Measurements from ENCODE around the gene NBEAL2.
A peak's percentile ranks its signal among the peaks of the same experiment; 100 is the strongest.
"Not testable (repeated sequence)": the region's sequence is repeated elsewhere in the genome, so short reads cannot be mapped to it uniquely, and the experiment has no call there.

Gene NBEAL2

GRCh38 chr3:46960081-46960701 is 19.3 kb upstream of the NBEAL2 start:
- peak overlapping the region; percentile 57 for H3K27ac ChIP-seq

DNA sequence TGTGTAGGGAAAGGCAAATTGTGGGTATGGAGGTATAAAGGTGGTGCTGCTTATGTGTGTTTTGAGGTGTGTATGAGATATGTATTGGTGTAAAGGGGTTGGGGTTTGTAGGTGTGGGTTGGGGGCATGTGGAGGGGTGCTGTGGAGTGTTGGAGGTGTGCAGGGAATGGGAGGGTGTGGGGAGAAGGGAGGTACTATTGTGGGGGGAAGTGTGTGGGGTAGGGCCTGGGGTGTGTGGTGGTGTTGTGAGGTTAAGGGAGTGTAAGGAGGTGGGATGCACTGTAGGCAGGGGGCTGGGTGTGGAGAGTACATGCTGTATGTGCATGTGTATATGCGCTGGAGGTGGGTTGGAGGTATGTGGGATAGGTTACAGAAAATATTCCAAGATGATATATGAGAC is 18.6 kb upstream of the NBEAL2 start:
- H3K27ac ChIP-seq, result peak overlapping the region; percentile 57
- no peak for DNase-seq (ENCODE audit: low read depth, low spot score)

More at GRCh38 chr3:46960081-46960701, 19.3 kb upstream of the NBEAL2 start:
- DNase-seq (ENCODE audit: low read depth, low spot score), result no peak

GRCh38 chr3:46962427-46962826 is 17.0 kb upstream of the NBEAL2 start:
- H3K27ac ChIP-seq, result no peak overlapping the region
- DNase-seq (ENCODE audit: low read depth, low spot score), result no peak

DNA sequence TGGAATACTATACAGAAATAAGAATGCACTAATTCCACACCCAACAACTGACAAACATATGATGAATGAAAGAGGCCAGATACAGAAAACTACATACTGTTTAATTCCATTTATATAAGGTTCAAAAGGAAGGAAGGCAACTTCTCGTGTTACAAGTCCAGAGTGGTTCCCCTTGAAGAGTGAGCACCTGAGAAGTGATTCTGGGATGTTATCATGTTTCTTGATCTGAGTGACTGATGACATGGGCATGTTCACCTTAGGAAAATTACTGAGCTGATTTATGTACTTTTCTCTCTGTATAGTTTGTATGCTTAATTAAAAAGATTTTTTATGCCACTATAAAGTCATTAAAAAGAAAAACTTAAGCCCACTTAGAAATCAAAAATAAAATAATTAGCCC is 16.5 kb upstream of the NBEAL2 start:
- no peak overlapping the region for H3K27ac ChIP-seq
- no peak for DNase-seq (ENCODE audit: low read depth, low spot score)

GRCh38 chr3:46964038-46964590 is 15.4 kb upstream of the NBEAL2 start:
- H3K27ac ChIP-seq; DNase-seq (ENCODE audit: low read depth, low spot score): not testable (repeated sequence)

DNA sequence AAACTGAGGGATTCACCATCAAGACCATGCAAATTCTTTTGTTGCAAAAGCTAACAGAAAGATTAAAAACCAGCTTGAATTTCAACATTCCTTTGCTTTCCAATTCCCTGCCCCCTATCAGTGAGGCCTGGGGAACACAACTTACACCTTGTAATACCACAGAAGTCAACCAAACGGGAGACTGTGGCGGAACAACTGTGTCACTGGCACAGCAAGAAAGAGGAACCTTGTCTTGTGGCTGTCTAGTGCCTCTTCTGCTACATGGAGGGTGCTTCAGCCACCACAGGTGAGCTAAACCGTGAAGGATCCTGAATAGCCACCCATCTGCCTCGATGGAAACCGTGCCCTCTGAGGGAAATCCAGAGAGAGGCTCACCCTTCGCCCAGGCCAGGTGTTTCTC is 14.3 kb upstream of the NBEAL2 start:
- DNase-seq (ENCODE audit: low read depth, low spot score), result no peak
- no peak overlapping the region for H3K27ac ChIP-seq

DNA sequence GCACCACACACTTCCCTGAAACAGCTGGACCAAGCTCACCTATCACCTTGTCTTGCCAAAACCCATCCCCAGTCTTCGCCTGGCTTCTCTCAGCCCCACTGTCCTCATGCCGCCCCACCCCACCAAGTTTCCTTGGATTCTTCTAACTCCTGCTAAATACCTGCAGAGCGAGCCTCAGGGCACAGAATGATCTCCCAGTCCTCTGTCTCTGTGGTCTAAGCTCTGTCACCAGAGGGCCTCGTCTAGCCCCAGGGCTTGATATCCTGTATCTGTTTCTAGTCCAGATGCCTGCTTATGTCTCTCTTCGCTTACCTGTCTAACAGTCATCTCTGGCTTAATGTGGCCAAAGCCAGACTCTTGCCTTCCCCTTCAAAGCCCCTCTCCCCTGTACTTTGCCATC is 12.7 kb upstream of the NBEAL2 start:
- H3K27ac ChIP-seq, result no peak overlapping the region
- DNase-seq (ENCODE audit: low read depth, low spot score), result no peak

DNA sequence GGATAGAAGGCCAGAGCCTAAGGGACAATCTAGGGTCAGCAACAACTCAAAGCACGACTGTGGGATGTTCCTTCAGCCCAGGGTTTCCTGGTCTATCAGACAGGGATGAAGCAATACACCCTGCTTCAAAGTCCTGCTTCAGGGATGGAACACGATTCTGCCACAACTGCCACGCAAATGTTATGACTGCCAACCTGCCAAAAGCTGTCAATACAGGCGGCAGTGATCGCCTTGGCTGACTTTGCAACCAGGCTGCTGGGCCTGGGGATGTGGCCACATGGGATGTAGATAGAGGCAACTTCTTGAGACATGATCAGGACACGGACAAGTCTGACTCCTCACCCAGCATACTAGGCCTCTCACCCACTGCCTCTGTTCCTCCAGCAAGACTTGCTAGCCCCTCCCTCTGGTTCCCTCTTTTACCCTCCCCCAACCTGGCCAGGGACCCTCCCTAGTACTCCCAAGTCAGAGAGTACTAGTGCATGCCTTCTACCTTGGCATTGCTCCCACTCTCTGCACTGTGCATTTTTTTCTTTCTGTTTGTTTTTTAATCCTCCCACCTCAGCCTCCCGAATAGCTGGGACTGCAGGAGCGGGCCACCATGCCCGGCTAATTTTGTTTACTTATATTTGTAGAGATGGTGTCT is 10.6 kb upstream of the NBEAL2 start:
- H3K27ac ChIP-seq, result no peak overlapping the region
- no peak for DNase-seq (ENCODE audit: low read depth, low spot score)

GRCh38 chr3:46970391-46971091 is 8.9 kb upstream of the NBEAL2 start:
- DNase-seq (ENCODE audit: low read depth, low spot score), result no peak
- no peak overlapping the region for H3K27ac ChIP-seq

DNA sequence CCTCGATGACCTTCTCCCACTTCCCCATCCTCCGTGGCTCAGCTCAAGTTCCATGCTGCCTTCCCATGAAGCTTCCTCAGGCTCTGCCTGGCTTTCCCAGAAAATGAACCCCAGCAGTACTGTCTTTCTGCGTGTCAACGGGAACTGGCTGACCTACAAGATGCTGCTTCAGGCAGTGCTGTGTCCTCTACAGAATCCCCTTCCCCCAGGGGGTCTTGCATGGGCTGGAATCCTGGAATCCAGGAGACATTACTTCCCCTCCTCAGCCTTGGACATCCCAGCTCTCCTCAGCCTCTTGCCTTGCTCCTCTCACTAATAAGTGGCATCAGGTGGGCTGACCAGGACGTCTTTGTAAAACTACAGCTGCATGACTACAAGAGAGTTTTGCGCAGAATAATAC is 8.3 kb upstream of the NBEAL2 start:
- H3K27ac ChIP-seq, result no peak overlapping the region

DNA sequence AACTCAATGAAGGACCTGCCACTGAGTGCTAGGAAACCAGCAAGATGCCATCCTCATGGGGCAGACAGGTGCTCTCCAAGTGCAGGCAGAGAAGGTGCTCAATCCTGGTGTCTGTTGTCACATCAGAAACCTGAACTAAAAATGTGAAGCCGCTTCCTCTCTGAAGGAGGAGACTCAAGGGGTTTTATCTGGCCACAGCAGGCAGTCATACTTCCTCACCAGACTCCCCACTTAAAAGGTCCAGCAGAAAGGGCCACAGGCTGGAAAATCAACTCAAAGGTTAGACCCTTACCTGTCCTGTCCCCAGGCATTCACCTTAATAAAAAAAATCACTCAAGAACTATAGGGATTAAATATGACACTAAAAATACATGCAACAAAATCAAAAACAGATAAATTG is 7.7 kb upstream of the NBEAL2 start:
- no peak for DNase-seq (ENCODE audit: low read depth, low spot score)
- no peak overlapping the region for H3K27ac ChIP-seq

More for the DNA sequence above, 8.3 kb upstream of the NBEAL2 start:
- no peak for DNase-seq (ENCODE audit: low read depth, low spot score)

- no peak overlapping the region for H3K27ac ChIP-seq
- DNase-seq (ENCODE audit: low read depth, low spot score), result no peak
Measured at GRCh38 chr3:46972396-46972795, 7.1 kb upstream of the NBEAL2 start.

DNA sequence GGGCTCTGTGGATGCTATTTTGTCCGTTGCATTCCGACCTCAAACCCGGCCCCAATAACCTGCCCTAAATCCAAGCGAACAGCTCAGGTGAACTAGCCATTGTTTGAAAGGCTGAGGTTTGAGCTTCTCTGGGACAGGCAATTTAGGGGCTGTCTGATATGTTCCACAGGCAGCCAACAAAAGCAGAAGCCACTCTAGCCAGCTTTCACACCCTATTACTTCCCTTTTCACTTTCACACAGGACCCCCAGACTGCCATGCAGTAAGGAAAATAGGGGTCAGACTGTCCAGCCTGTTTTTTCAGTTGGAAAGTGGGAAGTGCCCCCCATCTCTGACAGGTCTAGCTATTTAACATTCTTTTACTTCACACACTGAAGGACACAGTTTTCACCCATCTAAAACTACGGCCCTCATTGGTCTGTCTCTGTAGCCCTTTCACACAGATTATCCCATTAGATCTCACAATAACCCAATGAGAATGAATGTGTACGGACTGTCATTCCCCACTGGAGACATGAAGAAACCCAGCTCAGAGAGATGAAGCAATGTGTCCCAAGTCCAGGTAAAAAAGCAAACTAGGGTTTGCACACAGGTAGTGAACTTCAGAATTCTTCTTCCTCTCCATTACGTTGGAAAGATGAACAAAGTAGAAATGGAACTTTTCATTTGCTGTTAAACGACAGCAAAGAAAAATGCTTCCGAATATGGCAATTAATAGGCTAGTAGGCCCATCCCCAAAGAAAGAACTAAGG is 4.9 kb upstream of the NBEAL2 start:
- H3K27ac ChIP-seq, result no peak overlapping the region
- DNase-seq (ENCODE audit: low read depth, low spot score), result no peak

DNA sequence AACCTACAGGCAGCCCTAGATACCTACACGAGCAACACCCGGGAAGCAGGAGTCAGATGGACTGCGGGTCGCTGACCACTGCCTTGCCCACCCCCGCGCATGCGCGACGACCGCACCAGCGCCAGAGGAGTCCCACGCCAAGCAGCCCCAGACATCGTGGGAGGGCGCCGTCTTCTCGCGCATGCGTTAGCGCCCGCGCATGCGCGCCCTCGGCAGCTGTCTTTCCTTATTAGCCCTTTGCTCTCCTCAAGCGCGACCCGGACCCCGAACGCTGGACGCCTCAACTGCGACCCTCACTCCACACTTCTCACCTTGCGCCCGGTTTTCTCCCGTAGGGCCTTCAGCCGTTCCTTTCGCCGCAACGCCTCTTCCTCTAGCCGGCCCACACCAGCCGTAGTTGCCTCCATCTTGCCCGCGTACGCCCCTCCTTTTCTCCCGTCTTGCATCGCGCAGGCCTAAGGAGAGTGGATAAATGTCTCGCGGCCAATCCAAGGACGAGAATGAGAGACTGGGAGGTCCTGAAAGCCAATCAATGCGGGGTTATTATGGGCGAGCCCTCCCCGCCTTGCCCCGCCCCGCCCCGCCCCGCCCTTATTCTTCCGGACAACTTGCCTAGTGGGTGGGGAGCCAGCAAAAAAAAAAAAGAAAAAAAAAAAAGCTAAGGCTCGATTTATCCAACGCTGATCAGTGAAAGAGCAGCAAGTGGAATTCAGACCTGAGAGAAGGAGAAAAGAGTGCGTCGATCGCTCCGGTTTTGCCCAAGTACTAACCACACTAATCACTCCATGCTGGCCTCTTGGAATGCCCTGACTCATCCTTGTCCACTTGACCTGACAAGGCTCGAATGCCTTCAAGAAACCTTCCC is 2.9 kb upstream of the NBEAL2 start, which contains the start of gene CCDC12:
Gene CCDC12 (minus strand): TSS at position 420 of the 865 bp plus-strand sequence. CDS start 13 bp downstream, at position 407.
- peak within 1 kb of the TSS; percentile 91 for H3K27ac ChIP-seq
- peak; percentile 97 for DNase-seq (ENCODE audit: low read depth, low spot score)

GRCh38 chr3:46977811-46978195 is 1.7 kb upstream of the NBEAL2 start:
- H3K27ac ChIP-seq, result peak overlapping the region; percentile 91
- DNase-seq (ENCODE audit: low read depth, low spot score), result no peak

DNA sequence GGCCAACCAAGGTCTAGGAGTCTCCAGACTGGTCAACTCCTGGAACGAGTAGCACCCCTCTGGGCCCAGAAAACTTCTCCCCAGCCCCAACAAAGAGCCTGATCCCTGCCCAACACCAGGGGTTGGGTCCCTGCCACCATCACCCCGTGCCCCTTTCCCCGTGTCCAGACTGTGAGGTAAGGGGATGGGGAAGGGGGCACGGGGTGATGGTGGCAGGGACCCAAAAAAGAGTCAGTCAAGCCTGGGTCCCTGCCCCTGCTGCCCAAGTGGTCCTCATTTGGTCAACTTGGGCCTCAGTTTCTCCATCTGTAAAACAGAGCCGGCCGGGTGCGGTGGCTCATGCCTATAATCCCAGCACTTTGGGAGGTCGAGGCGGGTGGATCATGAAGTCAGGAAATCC is 1.1 kb upstream of the NBEAL2 start:
- H3K27ac ChIP-seq, result peak overlapping the region; percentile 91
- no peak for DNase-seq (ENCODE audit: low read depth, low spot score)

DNA sequence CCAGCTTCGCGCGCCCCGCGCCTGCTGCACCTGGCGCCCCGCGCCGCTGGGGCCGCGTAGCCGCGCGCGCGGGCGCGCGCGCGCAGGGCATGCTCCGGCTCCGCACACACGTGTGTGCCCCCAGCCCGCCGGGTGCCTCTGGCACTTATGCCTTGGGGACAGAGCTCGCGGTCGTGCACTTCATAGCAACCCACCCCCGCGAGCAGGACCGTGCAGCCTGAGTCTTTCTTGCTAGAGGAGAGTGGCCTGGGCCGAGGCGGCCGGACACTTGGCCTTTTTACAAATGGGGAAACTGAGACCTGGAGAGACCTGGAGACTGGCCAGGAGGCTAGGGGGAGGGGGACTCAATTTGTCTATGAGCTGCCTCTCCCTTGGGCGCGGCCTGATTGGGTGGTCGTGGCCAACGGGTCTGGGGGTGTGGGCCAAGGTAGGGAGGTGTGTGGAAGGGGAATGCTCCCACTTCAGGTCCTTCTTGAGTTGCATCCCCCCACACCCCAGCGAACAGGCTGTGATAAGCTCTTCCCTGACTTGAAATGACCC is 562 bp downstream of the NBEAL2 start:
- peak overlapping the region; percentile 91 for H3K27ac ChIP-seq
- no peak for DNase-seq (ENCODE audit: low read depth, low spot score)

- DNase-seq (ENCODE audit: low read depth, low spot score), result no peak
- peak overlapping the region; percentile 91 for H3K27ac ChIP-seq
Measured at GRCh38 chr3:46981932-46982471, 2.5 kb downstream of the NBEAL2 start.

DNA sequence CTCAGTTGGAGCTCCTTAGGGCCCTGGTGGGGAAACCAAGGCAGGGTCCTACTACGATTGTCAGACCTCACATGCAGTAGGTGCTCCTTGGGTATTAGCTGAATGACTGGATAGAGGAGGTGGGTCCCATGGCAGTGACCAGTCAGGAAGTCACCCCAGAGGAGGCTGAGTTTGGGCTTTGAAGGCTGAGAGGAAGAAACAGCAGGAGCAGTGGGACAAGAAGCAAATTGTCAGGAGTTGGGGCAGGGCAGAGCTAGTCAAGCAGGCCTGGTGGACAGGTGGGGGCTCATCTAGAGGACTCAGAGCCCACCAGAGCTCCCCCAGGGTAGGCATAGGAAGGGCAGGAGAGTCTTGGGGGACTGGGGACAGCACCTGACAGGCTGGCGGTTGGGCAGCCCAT is 3.1 kb downstream of the NBEAL2 start:
- peak overlapping the region; percentile 91 for H3K27ac ChIP-seq
- DNase-seq (ENCODE audit: low read depth, low spot score), result no peak

Measured in epithelial cell of prostate (primary cell).